IPS-11a (cell line): ENCODE results near the gene CGAS.
A peak's percentile ranks its signal among the peaks of the same experiment; 100 is the strongest.
"Not testable (repeated sequence)": the region's sequence is repeated elsewhere in the genome, so short reads cannot be mapped to it uniquely, and the experiment has no call there.

Source experiments
- H3K4me3 ChIP-seq: one replicate; pipeline ENCODE4 v1.5.1; 2013; ENCODE audit warnings: low read depth, low read length, control low read depth

The CGAS gene

DNA sequence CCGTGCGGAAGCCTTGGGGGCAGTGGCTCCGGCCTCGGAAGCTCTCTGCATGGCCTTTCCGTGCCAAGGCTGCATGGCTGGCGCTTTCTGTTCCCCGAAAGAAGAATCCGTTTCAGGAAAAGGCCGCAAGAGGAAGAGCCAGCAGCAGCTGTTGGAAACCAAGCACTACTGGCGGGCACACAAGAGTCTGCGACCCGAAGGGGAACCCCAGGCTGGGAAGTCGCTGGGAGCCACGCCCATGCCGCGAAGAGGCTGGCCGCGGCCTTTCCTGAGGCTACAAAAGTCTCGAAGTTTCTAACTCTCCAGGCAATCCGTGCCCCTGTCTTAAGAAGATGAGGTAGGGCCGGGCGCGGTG lies at the start of gene CGAS:
Gene CGAS, minus strand, starts transcription at position 191 of the 355 bp plus-strand sequence. Its CDS starts 116 bp downstream, at position 75.
- peak within 1 kb of the TSS; percentile 41 for H3K4me3 ChIP-seq

DNA sequence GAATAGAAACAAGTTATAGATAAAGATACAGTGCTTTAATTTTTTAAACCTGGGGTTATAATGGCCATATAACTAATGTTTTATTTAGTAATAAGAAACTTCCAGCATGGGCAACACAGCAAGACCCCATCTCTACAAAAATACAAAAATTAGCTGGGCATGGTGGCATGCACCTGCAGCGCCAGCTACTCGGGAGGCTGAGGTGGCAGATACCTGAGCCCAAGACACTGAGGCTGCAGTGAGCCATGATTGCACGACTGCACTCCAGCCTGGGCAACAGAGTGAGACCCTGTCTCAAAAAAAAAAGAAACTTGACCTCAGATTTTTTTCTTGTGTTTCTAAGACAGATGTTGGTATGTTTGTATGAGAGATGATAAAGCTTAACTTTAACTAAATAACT lies 45.8 kb upstream of the CGAS start:
- no peak overlapping the region for H3K4me3 ChIP-seq

DNA sequence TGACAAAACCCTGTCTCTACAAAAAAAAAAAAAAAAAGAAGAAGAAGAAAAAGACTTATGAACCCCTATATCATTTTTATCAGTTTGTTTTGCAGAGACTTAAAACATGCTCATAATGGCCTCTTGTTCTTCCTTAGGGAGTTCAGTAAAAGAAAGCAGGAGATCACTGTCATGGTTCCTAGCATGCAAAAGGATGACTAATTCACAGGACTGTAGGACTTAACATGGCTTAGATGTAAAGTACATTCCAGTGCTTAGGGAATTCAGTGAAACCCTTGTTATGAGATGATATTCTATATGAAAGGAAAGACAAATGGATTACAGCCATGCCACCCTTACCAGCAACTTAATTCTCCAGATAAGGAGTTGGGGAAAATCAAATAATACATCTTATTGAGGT lies 39.3 kb upstream of the CGAS start:
- H3K4me3 ChIP-seq: no peak overlapping the region

DNA sequence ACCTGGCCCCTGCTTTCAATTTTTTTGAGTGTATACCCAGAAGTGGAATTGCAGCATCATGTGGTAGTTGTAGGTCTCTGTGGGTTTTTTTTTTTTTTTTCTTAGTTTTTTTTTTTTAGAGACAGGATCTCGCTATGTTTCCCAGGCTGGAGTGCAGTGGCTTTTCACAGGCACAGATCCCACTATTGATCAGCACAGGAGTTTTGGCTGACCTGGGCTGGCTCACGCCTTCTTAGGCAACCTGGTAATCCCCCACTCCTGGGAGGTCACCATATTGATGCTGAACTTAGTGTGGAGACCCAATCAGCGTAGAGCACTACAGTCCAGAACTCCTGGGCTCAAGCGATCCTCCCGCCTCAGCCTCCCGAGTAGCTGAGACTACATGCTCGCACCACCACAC lies 35.4 kb upstream of the CGAS start:
- H3K4me3 ChIP-seq: no peak overlapping the region

DNA sequence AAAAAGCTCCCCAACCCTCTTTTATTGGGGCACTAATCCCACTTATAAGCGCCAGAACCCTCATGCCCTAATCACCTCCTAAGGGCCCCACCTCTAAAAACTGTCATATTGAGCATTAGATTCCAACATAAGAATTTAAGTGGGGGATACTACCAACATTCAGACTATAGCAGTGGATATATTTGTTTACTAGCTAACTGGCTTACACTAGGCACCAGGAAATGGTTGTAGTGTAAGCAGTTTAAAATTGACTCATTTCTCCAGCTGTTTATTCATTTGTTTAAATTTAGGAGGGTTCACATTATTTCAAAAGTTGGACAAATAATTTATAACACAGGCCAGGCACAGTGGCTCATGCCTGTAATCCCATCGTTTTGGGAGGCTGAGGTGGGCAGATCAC lies 32.3 kb upstream of the CGAS start:
- no peak overlapping the region for H3K4me3 ChIP-seq

DNA sequence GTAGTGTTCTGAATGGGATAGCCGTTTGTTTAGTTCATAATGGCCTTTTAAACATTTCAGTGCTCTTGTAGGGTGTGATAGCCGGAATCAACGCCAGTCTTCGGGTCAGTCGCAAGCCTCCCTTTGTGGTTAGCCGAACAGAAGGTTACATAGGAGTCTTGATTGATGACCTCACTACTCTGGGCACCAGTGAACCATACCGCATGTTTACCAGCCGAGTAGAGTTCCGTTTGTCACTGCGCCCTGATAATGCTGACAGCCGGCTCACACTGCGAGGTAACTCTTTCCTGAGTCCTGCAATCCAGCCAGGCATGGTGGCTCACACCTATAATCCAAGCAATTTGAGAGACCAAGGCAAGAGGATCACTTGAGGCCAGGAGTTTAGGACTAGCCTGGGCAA lies 29.9 kb upstream of the CGAS start:
- no peak overlapping the region for H3K4me3 ChIP-seq

DNA sequence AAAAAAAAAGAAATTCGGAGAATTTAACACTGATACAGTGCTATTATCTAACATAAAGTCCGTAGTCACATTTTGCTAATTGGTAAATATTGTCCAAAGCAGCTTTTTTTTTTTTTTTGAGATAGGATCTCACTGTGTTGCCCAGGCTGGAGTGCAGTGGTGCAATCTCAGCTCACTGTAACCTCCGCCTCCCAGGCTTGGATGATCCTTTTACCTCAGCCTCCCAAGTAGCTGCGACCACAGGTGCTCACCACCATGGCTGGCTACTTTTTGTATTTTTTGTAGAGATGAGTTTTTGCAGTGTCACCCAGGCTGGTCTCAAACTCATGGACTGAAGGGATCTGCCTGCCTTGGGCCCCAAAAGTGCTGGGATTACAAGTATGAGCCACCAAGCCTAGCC lies 25.3 kb upstream of the CGAS start:
- H3K4me3 ChIP-seq: no peak overlapping the region

DNA sequence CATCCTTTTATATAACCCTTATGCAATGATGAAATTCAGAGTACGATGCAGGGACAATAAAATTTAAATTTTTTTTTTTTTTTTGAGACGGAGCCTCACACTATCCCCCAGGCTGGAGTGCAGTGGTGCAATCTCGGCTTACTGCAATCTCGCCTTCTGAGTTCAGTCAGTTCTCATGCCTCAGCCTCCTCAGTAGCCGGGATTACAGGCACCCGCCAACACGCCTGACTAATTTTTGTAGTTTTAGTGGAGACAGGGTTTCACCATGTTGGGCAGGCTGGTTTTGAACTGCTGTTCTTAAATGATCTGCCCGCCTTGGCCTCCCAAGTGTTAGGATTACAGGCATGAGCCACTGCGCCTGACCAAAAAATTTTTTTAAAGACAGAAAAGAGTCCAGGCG lies 24.6 kb upstream of the CGAS start:
- H3K4me3 ChIP-seq: no peak overlapping the region

DNA sequence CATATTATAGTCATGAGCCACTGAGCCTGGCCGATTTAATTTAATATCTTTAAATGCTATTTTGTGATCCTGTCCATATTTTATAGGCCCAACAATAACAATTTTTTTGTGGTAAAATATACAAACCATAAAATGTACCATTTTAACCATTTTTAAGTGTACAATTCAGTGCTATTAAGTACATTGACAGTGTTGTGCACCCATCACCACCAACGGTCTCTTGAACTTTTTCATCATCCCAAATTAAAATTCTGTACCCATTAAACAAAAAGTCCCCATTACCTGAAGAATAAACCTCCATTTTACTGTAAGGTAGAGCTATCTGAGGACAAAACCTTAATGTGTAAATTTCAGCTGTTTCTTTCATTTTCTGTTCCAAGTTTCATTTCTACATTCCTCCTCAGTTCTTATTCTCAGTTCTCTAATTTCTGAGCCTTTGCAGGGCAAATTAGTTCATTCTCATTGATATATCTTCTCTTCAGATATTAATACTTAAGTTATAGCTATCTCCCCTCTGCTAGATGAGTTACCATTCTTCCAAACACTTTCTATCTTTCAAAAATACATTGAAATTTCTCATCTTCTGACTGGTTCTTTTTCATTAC lies 19.7 kb upstream of the CGAS start:
- no peak overlapping the region for H3K4me3 ChIP-seq

DNA sequence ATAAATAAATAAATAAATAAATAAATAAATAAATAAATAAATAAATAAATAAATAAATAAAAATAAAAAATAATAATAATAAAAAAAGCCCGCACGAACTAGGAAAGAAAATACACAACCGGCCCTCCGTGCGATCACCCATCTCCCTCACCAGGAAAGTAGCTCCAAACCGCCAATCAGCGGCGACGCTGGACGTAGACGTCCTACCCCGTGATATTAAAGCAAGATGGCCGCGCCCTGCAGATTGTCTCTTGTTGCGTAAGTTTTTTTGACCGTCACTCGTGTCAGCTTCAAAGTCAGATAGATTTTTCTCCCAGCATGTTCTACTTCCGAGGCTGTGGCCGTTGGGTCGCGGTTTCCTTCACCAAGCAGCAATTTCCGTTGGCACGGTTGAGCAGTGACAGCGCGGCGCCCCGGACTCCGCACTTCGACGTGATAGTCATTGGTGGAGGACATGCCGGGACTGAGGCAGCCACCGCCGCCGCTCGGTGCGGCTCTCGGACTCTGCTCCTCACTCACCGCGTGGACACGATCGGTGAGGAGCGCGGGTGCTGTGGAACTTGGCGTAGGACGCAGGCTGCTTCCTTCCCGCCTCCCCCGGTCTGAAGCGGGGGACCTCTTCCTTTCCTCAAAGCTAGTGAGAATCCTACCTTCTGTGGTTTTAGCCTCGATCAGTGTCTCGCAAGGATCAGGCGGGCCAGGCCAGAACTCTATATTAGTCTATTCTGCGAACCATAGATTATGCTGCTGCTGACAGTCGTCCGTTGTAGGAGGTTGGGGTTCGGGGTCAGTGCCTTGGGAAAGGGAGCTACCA lies 9.6 kb upstream of the CGAS start, which contains the start of gene MTO1:
Gene MTO1, plus strand, starts transcription at position 201 of the 814 bp plus-strand sequence. Its CDS starts 118 bp downstream, at position 319.
- peak within 1 kb of the TSS; percentile 96 for H3K4me3 ChIP-seq

DNA sequence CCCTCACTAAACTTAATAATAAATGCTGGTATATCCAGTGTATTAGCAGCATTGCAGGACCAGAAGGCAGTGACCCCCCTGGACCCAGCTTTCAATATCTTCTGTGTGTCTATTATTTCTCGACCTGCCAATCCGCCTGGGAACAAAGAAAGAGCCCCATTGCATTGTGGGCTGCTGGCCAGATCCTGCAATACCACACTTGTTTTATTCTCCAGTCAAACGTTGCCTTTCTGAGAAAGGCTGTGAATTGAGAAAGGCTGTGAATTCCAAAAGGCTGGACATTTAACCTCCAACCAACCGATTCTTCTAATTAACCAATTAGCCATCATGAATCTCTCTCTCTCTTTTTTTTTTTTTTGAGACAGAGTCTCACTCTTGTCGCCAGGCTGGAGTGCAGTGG lies 8.0 kb upstream of the CGAS start:
- no peak overlapping the region for H3K4me3 ChIP-seq

DNA sequence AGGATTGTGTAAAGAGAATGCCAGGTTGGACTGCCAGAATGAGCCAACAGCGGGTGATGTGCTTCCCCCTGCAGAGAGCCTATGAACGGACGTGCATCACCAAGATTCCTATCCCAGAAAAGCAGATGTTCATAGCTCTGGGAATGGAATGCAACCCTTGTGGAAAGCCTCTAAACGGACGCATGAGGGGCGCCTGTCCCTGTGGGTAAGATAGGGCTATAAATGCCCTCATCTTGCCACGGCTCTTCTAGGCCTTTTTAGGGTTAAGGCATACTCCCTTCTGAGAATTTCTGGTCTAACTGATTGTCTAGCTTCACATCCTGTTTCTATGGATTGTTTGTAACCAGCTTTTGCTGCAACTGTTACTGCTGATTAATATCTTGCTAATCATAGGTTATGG lies 7.4 kb upstream of the CGAS start:
- not testable (repeated sequence) for H3K4me3 ChIP-seq

DNA sequence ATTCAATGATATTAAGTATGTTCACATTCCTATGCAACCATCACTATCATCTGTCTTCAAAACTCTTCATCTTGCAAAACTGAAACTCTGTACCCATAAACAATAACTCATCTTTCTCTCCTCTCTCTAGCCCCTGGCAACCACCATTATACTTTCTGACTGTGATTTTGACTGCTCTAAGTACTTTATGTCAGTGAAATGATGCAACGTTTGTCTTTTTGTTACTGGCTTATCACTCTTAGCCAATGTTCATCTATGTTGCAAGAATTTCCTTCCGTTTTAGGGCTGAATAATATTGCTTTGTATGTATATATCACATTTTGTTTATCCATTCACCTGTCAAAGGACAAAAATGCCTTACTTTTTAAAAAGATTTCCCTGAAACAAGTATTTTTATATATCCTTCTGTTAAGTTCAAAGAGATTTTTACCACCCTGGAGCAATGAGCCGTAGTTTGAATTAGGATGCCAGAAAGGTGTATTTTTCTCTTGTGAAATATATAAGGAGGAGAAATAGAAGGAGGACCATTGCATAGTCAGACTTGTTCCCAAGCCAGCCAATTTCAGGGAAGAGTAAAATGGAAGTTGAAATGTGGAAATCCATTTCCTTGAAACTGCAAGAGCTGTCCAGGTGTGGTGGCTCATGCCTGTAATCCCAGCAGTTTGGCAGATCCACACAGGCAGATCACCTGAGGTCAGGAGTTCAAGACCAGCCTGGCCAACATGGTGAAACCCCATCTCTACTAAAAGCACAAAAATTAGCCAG lies 4.0 kb upstream of the CGAS start:
- H3K4me3 ChIP-seq: no peak overlapping the region

DNA sequence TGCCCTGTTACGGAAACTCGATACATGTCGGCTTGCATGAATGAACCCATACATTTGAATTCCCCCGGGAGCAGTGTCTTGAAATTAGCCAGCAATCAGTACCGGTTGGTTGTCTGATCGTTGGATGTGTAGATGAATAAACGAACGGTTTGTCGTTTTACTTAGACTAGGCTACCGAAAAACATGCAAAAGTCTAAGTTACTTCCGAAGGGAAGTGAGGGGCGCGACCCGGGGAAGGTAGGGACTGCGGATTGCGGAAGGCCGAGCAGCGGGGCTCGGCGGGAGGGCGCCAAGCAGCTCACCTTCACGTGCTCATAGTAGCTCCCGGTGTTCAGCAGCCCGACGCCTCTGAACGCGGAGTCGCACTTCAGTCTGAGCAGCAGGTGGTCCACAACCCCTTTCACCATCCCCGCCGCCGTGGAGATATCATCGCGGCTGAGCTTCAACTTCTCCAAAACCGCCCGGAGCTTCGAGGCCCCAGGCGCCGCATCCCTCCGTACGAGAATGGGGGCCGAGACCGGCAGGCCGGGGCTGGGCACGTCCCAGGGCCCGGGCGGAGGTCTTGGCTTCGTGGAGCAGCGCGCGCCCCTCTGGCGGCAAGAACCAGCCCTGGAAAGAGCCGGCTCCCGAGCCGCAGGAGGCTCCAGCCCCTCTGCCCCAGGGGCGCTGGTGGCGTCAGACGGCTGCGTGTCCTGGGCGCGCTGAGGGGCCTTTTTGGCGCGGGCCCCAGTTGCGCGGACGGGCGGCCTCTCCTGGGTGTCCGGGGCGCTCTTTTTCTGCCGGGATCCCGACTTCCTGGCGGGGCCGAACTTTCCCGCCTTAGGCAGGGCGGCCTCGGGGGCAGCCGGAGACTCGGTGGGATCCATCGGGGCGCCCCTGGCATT lies 632 bp downstream of the CGAS start:
- peak overlapping the region; percentile 41 for H3K4me3 ChIP-seq

DNA sequence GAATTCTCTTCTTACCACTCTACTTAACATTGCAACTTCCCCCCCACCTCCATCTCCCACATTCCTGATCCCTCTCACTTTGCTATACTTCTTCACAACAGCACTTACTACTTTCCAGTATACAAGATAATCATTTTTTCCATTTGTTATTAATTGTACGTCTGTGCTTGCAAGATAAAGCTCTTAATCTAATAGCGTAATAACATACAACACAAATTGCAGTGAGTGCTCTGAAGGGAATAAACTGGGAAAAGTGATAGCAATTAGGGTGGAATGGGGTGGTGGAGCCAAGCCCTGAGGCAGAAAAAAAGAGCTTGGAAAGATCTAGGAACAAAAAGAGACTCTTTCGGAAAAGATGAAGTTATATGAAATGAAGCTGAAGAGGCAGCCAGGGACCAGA lies 8.5 kb downstream of the CGAS start:
- H3K4me3 ChIP-seq: no peak overlapping the region

DNA sequence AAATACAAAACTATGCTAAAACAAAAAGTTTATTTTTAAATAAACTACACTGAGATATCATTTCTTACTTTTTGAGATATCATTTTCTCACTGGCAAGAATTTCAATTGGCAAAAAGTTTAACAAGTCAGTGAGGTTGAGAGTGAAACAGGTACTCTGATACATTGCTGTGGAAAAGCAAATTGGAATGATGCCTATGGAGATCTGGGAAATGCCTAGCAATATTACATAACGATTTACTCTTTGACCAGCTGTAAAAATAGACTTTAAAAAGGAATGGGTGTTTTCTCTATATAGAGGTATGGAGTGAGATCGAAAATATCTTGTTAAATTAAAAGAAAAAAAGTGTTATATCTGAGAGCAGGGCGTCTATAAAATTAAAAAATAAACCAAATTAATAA lies 16.9 kb downstream of the CGAS start:
- H3K4me3 ChIP-seq: no peak overlapping the region

DNA sequence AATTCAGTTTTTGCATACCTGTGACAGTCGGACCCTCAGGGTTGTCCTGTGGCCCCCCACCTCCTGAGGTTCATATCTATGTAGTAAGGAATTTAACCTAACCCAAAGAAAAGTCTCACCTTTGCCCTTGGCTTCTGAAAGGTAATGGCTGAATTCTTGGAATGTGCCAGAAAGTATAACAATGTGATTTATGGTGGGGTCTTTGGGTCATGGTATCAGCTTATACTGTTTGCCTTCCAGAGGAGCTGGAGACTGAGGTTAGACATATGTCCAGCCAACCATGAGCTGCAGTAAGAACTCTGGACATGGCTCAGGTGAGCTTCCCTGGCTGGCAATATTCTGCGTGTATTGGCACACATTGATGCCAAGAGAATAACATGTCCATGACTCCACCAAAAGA lies 30.6 kb downstream of the CGAS start:
- no peak overlapping the region for H3K4me3 ChIP-seq

DNA sequence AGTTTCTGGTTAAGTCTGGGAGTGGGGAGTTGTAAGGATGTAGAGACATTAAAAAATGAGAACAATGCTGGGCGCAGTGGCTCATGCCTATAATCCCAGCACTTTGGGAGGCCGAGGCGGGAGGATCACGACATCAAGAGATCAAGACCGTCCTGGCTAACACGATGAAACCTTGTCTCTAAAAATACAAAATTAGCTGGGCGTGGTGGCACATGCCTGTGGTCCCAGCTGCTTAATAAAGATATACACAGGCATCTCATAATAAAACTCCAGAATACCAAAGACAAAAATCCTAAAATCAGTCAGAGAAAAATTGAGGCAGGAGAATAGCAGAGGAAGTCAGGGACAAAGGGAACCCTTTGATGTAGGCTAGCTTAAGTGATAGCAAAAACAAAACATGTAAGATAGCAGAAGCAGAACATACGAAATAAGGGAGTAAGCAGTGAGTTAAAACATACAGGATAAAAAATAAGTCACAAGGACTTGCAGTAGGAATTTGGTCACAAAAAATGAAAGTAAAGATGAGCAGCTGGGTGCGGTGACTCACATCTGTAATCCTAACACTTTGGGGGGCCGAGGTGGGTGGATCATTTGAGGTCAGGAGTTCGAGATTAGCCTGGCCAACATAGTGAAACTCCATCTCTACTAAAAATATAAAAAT lies 33.9 kb downstream of the CGAS start:
- no peak overlapping the region for H3K4me3 ChIP-seq

DNA sequence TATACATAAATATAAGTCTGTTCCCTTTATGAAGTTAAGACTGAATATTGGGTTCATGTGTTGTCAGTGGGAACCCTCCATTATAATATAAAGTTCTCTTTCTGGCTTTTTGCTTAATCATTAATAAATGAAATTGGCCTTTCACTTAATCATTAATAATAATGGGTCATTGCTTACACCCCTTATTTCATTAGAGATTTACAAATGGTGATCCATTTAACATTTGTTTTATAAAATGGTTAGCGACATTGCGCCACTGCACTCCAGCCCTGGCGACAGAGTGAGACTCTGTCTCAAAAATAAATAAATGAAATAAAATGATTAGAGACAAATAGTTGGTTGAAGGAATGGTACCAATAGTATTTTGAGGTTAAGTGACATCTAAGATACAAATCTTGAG lies 39.0 kb downstream of the CGAS start:
- H3K4me3 ChIP-seq: no peak overlapping the region

DNA sequence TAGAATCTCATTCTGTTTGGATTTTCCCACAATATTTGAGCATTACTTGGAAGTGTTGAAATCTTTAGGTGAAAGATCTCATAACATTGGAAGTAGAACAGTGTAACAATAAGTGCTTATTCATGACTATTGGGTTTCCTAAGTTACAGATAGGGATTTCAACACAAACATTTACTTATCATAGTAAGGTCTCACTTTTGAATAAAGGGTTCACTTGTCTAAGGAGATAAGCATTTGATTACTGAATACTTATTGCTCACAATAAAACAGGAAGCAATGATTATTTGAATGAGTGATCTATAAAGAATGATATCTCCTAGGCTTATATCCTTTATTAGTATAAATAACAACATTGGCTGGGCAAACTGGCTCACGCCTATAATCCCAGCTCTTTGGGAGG lies 42.7 kb downstream of the CGAS start:
- no peak overlapping the region for H3K4me3 ChIP-seq
